NCI-H748 (cell line): ENCODE results near the gene PKIB.

Experiments
- DNase-seq: peaks from one replicate; lab custom pipeline; 2025; ENCODE audit not compliant: unreplicated experiment; lab: John Stamatoyannopoulos, UW

PKIB gene

DNA sequence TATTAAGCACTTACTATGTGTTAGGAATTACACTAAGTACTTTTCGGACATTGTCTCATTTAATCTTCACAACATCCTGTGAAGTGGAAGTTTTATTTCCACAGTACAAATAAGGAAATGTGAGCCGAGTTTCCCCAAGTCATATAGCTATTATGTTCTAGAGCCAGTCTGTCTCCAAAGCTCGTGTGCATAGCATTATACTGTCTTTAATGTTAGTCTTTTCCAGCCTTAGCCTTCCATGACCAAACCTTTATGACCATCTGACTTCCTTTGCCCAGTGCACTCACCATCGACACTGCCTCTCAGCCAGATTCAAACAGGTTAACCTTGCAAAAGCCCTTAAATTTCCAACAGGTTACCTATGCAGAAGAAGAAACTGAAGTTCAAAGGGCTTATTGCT is 55.7 kb downstream of the PKIB start:
- no peak for DNase-seq

DNA sequence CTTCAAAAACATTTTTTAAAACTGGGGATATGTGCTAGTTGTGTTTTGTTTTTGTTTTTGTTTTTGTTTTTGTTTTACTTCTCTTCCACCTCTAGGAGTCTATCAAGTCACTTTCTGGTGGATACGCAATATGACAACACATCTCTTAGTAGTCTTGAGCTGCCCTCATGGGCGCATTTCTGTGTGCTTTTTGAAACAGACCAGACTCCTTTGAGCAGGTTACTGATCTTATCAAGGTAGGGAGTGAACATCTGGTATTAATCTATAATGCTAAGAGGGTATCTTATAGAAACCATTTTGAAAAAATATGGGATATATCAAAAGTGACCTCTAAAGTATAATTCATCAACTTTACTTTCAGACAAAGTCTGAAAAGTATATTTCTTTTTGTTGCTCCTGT is 56.2 kb downstream of the PKIB start:
- no peak for DNase-seq

- no peak for DNase-seq
Measured at GRCh38 chr6:122669418-122669817, 59.2 kb downstream of the PKIB start.

- no peak for DNase-seq
Measured at GRCh38 chr6:122669868-122670267, 59.7 kb downstream of the PKIB start.

DNA sequence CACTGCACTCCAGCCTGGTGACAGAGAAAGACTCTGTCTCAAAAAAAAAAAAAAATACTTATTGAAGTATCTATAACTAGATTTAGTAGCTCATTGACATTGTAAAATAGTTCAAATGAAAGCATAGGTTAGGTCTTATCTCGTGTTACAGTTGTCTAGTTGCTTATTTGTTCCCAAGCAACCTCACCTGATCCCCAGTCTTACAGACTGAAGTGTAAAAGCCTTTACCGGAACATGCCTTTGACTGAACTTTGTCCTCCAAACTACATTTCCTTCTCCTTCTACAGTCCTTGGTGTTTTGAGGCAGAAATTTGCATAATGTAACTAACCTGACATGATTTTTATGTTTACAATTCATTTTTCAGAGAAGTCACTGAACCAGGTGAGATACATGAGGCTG is 61.0 kb downstream of the PKIB start:
- no peak for DNase-seq

GRCh38 chr6:122673343-122673961 is 63.2 kb downstream of the PKIB start:
- no peak for DNase-seq

GRCh38 chr6:122676146-122676545 is 65.9 kb downstream of the PKIB start:
- no peak for DNase-seq

GRCh38 chr6:122676688-122677087 is 66.5 kb downstream of the PKIB start:
- DNase-seq = no peak

- no peak for DNase-seq
Measured at GRCh38 chr6:122677406-122677805, 67.2 kb downstream of the PKIB start.

DNA sequence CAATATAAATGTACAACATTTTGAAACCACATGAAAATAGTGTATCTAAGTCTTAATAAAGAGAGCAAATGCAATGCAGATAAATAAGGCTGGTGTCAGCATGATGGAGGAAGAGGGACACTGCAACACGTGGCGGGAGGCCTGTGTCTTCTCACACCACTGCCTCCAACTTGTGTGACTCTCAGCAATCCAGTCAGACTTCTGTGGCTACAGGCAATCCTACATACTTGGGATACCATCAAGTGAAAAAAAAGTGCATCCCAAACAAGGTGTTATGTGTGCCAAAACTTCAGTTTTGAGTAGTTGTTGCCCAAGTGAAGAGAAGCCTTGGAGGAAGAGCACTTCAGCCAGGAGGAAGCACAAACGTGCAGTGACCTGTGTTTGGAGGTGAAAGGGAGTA is 68.6 kb downstream of the PKIB start:
- no peak for DNase-seq

DNA sequence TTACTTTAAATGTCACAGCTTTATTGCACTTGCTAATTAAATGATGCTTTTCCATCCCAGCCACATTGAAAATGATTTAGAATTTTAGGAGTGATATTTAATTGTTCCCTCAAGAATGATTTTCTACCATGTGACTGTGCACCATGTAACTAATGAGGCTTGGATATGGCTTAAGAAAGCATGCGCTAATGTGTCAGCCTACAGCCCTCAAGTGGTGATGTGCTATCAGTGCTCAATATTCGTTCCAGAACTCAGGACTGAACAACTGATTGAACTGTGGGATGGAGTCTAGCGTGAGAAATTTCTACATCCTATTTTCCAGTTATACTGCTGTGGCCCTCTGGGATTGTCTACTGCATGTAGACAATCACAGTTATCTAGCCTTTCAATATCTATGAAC is 71.5 kb downstream of the PKIB start:
- no peak for DNase-seq

DNA sequence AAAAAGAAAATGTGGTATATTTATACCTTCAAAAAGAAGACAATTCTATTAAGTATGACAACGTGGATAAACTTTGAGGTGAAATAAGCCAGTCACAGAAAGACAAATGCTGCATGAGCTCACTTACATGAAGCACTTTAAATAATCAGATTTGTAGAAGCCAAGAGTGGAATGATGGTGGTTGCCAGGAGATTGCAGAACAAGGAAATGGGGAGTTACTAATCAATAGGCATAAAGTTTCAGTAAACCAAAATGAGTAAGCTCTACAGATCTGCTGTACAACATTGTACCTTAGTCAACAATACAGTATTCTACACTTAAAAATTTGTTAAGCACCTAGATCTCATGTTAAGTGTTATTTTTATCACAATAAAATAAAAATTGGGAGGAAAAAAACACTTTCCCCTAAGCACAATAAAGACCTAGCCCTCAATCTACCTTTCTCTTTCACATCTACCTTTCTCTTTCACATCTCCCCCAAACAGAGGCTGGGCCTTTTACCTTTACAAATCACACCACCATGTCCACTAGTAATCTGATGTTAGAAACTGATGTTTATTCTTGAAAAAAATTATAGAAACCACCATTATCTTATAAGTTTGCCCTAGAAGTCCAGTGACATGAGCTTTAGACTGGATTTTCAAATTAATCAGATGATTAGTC is 73.9 kb downstream of the PKIB start:
- no peak for DNase-seq

DNA sequence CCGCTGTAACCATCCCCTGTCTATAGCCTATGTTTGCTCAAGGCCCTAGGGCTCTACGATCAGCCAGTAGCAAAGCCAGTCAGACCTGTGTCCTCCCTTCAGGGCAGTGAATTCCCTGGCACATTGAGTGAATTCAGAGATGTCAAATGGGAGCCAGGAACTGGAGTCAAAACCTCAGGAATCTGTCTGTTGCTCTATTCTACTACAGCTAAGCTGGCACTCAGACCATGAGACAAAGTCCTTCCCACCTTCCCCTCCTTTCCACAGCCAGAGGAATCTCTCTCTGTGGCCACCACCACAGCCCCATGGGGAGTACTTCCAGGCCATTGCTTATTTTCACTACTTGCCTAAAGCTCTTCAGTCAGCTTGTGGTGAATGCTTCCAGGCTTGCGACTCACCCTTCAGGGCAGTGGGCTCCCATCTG is 82.0 kb downstream of the PKIB start:
- DNase-seq = no peak

GRCh38 chr6:122692807-122693580 is 82.8 kb downstream of the PKIB start:
- no peak for DNase-seq

GRCh38 chr6:122694075-122694474 is 83.9 kb downstream of the PKIB start:
- no peak for DNase-seq

DNA sequence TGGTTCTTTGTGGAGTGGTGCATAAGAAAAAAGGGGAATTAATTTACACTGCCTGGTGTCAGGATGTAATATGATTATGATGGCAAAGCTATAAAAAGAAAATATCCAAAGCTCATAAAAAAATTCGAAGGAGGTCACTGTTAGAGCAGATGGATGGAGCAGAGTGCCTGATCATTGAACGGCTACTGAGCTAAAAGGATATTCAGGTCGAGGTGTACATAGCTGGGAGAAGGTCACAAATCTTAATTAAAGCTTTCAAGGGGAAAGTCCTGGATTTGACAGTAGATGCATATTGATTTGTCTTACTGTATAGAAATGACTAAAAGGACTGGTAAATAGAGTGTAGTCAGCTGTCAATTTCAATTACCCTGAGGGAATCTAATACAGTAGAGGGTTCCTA is 84.4 kb downstream of the PKIB start:
- DNase-seq = no peak

- no peak for DNase-seq
Measured at GRCh38 chr6:122695188-122695587, 85.0 kb downstream of the PKIB start.

- DNase-seq = no peak
Measured at GRCh38 chr6:122696079-122696478, 85.9 kb downstream of the PKIB start.

- DNase-seq = no peak
Measured at GRCh38 chr6:122696853-122697252, 86.6 kb downstream of the PKIB start.

GRCh38 chr6:122697458-122697857 is 87.3 kb downstream of the PKIB start:
- DNase-seq = no peak

DNA sequence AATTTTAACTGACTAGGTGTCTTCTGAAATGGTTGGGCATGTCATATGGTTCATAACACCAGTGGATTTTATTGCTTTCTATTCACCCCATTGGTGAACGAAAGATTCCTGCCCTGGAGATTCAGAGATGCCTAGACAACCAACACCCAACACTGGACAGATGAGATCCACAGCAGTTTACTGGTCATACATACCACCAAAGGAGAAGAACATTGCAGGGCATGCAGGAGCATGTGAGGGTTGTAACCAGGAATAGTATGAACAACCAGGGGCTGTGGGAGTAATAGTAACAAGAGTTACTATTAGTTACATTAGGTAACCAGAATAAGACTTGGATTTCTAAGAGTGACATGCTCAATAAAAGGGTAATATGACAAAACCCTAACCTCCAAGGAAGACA is 91.5 kb downstream of the PKIB start:
- DNase-seq = no peak

- DNase-seq = no peak
Measured at GRCh38 chr6:122702841-122703240, 92.6 kb downstream of the PKIB start.
